Jurkat, Clone E6-1 (cell line): ENCODE measurements around the gene PLPP3.

ENCODE experiments used
- DNase-seq: peaks from one replicate; pipeline ENCODE4 v3.0.0-alpha.2; 2011; ENCODE audit warnings: low read depth, low spot score
- H3K4me3 ChIP-seq: 2 replicates; pipeline ENCODE4 v1.5.1; 2011; ENCODE audit warnings: mild to moderate bottlenecking, low read length, control low read depth, moderate library complexity

PLPP3 gene

GRCh38 chr1:56577406-56578137, 1.8 kb downstream of the PLPP3 start:
- DNase-seq: no peak
- H3K4me3 ChIP-seq: no peak overlapping the region

DNA sequence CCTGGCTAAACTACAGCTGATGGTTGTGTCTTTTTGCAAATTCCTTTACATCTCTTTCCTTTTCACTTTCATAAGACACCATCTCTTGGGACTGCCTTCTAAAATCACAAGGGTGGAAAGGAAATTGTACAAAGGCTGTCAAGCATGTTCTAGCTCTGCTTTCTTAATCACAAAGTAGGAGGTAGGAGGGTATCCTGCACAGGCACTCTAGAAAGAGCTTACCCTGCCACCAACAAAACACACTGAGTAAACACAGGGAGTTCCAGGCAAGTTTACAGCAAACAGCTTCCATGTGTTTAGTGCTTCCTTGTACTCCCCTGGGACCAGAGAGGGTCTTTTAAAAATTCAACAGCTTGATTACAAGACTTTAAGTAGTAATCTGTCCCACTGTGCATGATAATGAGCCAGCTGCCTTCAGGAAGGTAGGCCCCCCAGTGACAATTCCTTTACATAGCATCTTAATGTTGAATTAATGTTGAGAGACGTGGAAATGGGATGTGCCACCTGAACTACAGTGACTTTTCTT, 2.4 kb downstream of the PLPP3 start:
- no peak overlapping the region for H3K4me3 ChIP-seq
- DNase-seq: no peak

DNA sequence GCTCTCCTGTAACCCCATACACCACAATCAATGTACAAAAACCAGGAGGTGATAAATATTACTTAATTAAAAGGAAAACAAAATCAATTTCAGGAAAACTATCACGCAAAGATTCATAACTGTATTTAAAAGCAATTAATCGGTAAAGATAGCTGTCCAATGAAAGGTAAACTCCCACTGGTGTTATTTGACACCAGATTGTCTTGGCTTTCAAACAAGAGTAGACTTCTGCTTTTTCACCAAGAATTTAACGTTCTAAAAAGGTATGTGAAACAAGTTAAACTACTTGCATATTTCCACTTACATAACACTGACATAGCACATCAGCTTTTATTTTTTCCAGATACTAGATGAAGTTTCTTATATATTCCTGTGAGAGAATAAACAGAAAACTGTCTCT, 3.5 kb downstream of the PLPP3 start:
- DNase-seq: no peak
- no peak overlapping the region for H3K4me3 ChIP-seq

- H3K4me3 ChIP-seq: no peak overlapping the region
- no peak for DNase-seq
These were observed 4.6 kb downstream of the PLPP3 start for GRCh38 chr1:56574794-56575193.

GRCh38 chr1:56573311-56573710, 6.1 kb downstream of the PLPP3 start:
- no peak overlapping the region for H3K4me3 ChIP-seq
- DNase-seq: no peak

DNA sequence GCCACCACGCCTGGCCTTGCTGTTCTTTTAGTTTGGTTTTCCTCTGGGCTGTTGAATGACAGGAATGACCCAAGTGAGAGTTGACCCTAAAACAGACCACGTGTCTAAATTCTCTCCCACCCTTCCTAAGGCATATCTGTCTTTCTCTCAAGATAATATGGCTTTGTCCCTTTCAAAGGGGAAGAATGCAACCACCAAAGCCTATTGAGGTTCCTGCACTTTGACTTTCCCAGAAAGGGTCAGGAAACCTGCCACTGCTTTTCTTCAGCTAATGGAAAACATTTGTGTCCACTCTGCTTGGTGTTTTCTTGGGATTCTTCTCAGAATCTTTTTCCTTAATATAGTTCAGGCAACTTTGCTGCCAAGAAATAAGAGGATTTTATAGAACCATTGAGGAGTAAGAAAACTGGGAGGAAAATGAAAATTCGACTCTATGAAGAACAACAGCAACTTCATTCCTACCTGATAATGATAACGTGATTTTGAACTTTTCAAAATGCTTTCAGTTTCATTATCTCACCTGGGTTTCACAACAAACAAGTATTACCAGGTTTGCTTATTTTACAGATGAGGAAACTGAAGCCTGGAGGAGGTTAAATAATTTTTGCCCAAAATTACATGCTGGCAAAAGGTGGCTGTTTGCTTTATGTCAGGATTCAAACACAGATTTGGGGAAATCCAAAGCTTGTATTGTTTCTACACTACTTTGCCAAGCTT, 6.9 kb downstream of the PLPP3 start:
- no peak for DNase-seq
- H3K4me3 ChIP-seq: no peak overlapping the region

- DNase-seq: no peak
These were observed 7.9 kb downstream of the PLPP3 start for GRCh38 chr1:56571448-56571847.

DNA sequence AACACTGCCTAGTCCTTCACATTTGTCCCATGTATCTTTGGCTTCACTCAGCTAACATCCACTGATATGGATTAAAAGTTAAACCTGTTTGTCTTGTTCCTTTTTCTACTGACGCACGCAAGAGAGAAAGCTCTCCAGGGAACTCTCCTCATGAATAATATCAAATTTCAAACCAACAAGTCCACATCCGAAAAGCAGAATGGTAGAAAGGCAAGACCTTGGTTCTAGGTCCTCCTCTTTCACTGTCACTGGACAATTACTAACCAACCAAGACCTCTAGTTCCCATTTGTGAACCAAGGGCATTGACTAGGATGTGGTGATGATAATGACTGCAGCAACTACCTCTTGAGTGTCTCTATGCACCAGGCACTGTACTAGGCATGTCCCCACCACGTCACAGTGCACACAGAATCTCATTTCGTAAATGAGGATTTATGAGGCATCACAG, 8.4 kb downstream of the PLPP3 start:
- DNase-seq: no peak
- H3K4me3 ChIP-seq: no peak overlapping the region

More at GRCh38 chr1:56571448-56571847, 7.9 kb downstream of the PLPP3 start:
- H3K4me3 ChIP-seq: no peak overlapping the region

- no peak for DNase-seq
- no peak overlapping the region for H3K4me3 ChIP-seq
These were observed 9.7 kb downstream of the PLPP3 start for GRCh38 chr1:56569661-56570060.

- H3K4me3 ChIP-seq: no peak overlapping the region
- no peak for DNase-seq
These were observed 12.4 kb downstream of the PLPP3 start for GRCh38 chr1:56566994-56567393.

DNA sequence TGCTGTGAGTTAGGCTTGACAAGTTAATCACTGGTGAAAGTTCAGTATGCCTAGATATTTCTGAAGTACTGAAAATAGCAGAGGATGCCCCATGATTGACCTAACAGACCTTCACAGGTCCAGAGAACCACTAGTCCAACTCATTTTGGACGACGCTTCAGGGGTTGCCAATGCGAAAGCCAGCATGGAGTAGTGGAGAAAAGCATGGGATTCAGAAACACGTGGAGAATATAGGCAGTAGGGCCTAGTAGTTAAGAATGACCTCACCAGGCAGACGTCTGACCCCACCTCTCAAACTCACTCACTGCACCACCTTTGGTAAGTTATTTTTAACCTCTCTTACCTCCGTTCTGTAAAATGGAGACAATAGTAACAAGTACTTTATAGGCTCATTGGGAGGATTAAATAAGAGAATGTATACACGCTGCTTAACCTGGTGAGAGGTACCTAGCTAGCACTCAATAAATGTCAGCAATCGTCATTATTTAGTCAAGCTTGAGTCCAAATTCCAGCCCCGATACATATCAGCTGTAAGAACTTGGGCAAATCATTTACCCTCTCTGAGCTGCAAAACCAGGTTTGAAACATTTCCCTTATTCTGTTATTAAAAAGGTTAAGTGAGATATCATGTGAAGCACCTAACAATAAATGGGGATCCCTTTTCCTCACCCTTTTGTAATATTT, 13.2 kb downstream of the PLPP3 start:
- H3K4me3 ChIP-seq: no peak overlapping the region

DNA sequence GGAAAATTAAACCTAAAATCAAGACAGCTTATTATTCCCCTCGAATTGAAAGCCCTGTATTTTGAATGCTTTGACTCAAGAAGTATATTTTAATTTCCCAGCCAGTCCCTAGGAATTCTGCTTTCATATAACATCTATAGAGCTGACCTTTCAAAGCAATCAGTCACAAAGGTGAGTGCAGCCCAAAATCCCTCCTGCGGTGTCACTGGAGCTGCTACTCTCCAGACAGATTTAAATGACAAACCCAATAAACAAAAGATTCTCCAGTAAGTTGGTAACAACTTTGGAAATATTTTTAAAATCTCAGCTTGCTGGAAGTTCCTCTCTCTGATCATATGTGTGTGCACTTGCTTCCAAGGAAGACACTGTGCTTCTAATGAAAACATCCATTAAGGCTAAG, 14.7 kb downstream of the PLPP3 start:
- H3K4me3 ChIP-seq: no peak overlapping the region
- DNase-seq: no peak

More for the DNA sequence above, 13.2 kb downstream of the PLPP3 start:
- DNase-seq: no peak

GRCh38 chr1:56563568-56563967, 15.8 kb downstream of the PLPP3 start:
- H3K4me3 ChIP-seq: no peak overlapping the region
- DNase-seq: no peak

- no peak overlapping the region for H3K4me3 ChIP-seq
- DNase-seq: no peak
These were observed 16.4 kb downstream of the PLPP3 start for GRCh38 chr1:56562891-56563452.

DNA sequence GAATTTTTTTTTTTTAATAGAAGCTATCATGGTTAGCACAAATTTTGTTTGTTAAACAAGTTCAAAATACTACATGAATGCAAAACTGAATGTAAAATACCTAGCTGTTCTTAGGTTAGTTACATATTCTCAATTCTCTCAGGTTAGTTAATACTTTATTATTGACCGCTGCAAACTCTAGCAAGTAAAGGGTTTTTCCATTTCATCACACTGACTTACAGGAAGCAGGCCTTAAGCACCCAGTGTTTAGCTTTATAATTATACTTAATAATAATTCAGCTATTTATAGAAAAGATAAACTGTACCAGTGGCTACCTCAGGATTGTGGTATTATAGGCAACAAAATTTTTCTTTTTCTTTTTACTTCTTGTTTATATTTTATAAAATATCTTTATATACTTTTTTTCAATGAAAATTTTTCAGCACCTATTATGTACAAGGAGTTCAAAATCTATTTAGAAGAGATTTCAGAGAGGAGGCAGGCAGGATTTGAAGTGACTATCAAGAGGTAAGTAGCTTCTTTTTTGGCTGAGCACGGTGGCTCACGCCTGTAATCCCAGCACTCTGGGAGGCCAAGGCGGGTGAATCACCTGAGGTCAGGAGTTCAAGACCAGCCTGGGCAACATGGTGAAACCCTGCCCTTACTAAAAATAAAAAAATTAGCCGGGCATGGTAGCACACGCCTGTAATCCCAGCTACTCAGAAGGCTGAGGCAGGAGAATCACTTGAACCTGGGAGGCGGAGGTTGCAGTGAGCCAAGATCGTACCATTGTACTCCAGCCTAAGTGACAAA, 17.9 kb downstream of the PLPP3 start:
- no peak overlapping the region for H3K4me3 ChIP-seq
- no peak for DNase-seq

DNA sequence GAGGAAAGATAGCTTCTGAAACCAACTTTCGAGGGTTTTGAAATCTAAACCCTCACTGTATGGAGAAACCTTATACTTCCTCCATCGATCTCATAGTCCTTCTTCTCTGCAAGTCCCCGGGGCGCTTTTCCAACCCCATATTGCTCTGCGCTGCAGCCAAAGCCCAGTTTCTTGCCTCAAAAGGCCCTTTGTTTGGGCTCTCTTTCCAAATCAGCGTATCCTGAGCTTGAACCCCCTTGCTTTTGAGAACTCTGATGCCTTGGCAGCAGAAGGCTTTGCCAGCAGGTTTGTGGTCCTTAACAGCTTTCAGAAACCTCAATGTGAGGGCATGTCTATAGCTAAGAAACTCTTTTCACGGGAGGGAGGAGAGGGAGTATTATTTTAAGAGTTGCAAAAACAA, 21.6 kb downstream of the PLPP3 start:
- H3K4me3 ChIP-seq: no peak overlapping the region
- DNase-seq: no peak

DNA sequence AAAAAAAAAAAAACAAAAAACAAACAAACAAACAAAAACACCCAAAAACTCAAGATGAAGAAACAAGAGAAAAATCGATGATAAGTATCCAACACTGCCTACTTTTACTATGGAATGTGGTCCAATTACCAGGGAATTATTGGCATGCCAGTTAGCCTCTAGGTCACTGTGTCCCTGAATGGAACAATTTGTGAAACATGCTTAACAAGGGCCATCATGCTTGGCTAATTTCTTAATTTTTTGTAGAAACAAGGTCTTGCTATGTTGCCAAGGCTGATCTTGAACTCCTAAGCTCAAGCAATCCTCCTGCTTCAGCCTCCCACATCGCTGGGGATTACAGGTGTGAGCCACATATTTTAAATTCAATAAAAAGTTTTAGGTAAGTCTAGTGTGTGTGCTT, 23.9 kb downstream of the PLPP3 start:
- H3K4me3 ChIP-seq: no peak overlapping the region
- DNase-seq: no peak

DNA sequence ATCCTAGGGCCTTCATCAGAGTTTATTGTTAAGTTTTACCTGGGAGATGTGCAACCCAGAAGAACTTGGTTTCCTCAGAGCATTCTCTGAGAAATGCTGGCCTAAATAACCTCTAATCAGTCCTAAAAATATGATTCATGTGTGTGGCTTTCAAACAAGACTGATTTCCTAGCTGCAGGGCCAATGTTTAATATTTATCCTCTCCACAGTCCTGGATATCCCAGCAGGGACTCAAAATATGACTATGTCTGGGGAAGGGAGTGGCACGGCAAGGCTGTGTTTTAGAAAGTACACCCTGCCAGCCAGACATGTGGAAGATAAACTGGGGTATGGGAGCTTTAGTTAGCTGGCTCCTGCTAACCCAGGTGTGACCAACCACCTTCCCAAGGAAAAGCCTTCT, 26.3 kb downstream of the PLPP3 start:
- H3K4me3 ChIP-seq: no peak overlapping the region
- no peak for DNase-seq

GRCh38 chr1:56552349-56552748, 27.0 kb downstream of the PLPP3 start:
- DNase-seq: no peak
- H3K4me3 ChIP-seq: no peak overlapping the region
